ENCODE results near the gene TIMM13.
A peak's percentile ranks its signal among the peaks of the same experiment; 100 is the strongest.
"Not testable (repeated sequence)": the region's sequence is repeated elsewhere in the genome, so short reads cannot be mapped to it uniquely, and the experiment has no call there.

TIMM13 gene

DNA sequence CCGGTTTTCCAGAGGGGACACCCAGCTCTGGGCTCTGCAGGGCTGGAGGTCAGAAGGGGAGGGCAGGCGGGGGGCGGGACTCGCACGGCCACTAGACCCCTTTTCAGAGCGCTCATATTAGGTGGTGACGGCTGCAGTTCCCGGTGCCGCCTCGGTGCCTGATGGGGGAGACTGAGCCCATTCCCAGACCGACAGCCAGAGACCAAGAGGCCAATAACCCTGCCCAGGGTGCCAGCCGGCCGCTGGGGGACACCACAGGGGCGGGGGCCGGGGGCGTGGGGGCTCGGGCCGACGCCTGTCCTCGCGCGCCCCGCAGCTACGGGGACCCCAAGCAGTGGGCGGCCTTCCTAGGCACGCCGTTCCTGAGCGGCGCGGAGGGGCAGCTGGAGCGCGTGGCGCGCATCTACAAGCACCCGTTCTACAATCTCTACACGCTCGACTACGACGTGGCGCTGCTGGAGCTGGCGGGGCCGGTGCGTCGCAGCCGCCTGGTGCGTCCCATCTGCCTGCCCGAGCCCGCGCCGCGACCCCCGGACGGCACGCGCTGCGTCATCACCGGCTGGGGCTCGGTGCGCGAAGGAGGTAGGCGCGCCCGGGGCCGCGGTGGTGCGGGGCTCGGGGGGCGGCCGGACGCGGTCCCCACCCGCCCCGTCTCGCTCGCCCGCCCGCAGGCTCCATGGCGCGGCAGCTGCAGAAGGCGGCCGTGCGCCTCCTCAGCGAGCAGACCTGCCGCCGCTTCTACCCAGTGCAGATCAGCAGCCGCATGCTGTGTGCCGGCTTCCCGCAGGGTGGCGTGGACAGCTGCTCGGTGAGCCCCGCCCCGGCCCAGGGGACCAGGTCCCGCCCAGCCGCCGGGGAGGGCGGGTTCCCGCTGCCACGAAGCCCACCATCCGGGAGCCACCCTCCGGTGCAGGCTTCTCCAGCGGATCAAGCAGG lies 2.4 kb downstream of the TIMM13 start:
- peak overlapping the region; percentile 89 for H3K4me3 ChIP-seq (ENCODE audit: low read depth, low read length)
- H3K9ac ChIP-seq (ENCODE audit: low read depth, low read length): no peak overlapping the region
- H3K36me3 ChIP-seq (ENCODE audit: control insufficient read depth, insufficient read depth, low read length): peaks cover 9% of the 10 kb centered on the region

DNA sequence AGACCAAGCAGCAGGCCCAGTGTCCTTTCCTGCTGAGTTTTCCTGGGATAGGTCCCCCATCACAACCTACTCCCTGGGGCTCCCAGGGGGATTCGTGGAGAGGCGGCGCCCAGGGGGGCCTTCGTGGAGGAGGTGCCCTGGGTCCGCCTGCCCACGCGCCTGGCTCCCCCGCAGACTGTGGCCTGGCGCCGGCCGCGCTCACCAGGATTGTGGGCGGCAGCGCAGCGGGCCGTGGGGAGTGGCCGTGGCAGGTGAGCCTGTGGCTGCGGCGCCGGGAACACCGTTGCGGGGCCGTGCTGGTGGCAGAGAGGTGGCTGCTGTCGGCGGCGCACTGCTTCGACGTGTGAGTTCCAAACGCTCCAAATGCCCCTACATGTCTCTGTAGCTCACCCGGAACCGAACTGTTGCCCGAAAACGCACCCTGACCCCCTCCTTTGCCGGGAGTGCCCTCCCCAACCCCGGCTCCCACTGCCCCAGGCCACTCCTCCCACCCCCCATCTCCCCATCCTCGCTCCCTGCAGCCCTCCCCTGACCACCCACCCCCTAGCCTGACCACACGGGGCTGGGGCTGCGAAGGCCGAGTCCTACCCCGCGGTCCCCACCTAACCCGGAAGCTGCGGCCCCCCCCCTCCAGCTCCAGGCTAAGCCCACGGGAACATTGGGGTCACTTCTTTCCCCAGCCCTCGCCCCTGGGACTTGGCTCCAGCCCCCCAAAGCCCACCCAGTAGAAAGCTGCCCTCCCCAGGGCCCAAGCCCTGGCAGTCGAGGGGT lies 3.3 kb downstream of the TIMM13 start:
- Histone ChIP-seq H3K9ac (ENCODE audit: low read depth, low read length) (no peak overlapping the region), H3K36me3 (ENCODE audit: control insufficient read depth, insufficient read depth, low read length) (peaks cover 6% of the 10 kb centered on the region), H3K9me3 (ENCODE audit: control insufficient read depth, insufficient read depth, low read length) (no peaks in the 10 kb centered on the region), H3K27me3 (ENCODE audit: control insufficient read depth, insufficient read depth, low read length) (no peaks in the 10 kb centered on the region), H3K4me1 (ENCODE audit: control insufficient read depth, insufficient read depth, low read length) (peaks cover 8% of the 10 kb centered on the region), H3K4me3 (ENCODE audit: low read depth, low read length) (peak overlapping the region; percentile 89)

More for the DNA sequence above, 2.4 kb downstream of the TIMM13 start:
- Histone ChIP-seq H3K9me3 (ENCODE audit: control insufficient read depth, insufficient read depth, low read length) (no peaks in the 10 kb centered on the region), H3K4me1 (ENCODE audit: control insufficient read depth, insufficient read depth, low read length) (peaks cover 8% of the 10 kb centered on the region), H3K27me3 (ENCODE audit: control insufficient read depth, insufficient read depth, low read length) (no peaks in the 10 kb centered on the region)

DNA sequence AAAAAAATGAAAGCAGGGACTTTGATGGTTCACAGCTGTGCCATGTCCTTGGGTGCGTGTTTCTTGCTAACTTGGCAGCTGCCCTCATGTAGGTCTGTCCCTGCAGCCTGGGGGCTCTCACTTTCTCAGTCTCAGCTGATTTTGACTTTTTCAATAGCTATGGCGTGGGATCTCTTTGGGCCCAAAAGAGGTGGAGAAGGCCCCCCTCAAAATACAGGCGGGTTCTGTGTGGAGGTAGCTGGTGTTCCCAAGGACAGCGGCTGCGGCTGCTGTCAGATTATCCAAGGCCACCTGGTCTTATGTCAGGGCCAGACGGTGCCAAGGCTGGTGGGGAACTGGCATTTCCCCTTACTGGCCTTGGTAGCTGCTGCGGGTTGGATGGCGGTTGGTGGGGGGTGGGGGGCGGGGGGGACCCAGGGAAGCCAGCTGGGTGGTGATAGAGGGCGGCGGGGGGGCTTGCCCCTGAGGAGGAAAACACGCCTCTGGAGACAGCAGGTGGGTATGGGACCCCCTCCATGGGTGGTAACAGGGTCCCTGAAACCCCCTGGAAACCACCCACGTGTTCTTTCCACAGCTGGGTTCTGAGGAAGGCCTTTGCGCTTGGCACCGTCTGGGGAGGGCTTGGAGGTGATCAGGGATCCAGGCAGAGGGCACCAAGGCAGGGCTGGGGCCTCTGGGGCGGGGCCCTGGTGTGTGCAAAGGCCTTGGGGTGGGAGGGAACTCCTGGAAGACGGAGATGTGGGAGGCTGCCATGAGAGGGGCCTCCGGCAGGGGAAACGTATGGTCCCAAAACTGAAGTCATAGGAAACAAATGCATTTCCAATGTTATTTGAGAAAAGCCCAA lies 4.1 kb downstream of the TIMM13 start:
- no peak overlapping the region for H3K4me3 ChIP-seq (ENCODE audit: low read depth, low read length)
- no peaks in the 10 kb centered on the region for H3K9me3 ChIP-seq (ENCODE audit: control insufficient read depth, insufficient read depth, low read length)
- H3K36me3 ChIP-seq (ENCODE audit: control insufficient read depth, insufficient read depth, low read length): peaks cover 6% of the 10 kb centered on the region
- H3K27me3 ChIP-seq (ENCODE audit: control insufficient read depth, insufficient read depth, low read length): no peaks in the 10 kb centered on the region
- no peak overlapping the region for H3K9ac ChIP-seq (ENCODE audit: low read depth, low read length)
- H3K4me1 ChIP-seq (ENCODE audit: control insufficient read depth, insufficient read depth, low read length): peaks cover 5% of the 10 kb centered on the region

DNA sequence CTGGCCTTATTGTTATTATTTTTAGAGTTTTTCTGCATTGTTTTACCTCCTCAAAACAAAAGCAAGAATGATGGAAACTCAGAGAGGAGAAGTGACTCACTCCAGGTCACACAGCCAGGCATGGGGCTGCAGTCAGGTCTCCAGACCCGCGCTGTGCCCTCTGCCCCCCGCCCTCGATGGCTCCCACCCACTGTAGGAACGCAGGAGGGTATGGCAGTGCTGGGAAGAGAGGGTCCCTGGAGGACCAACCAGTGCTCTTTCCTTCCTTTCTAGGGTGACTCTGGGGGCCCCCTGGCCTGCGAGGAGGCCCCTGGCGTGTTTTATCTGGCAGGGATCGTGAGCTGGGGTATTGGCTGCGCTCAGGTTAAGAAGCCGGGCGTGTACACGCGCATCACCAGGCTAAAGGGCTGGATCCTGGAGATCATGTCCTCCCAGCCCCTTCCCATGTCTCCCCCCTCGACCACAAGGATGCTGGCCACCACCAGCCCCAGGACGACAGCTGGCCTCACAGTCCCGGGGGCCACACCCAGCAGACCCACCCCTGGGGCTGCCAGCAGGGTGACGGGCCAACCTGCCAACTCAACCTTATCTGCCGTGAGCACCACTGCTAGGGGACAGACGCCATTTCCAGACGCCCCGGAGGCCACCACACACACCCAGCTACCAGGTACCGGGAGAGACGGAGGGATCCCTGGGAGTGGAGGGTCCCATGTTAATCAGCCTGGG lies 5.6 kb downstream of the TIMM13 start:
- H3K27me3 ChIP-seq (ENCODE audit: control insufficient read depth, insufficient read depth, low read length): no peaks in the 10 kb centered on the region
- no peak overlapping the region for H3K4me3 ChIP-seq (ENCODE audit: low read depth, low read length)
- H3K4me1 ChIP-seq (ENCODE audit: control insufficient read depth, insufficient read depth, low read length): peaks cover 4% of the 10 kb centered on the region
- peaks cover 6% of the 10 kb centered on the region for H3K36me3 ChIP-seq (ENCODE audit: control insufficient read depth, insufficient read depth, low read length)
- H3K9me3 ChIP-seq (ENCODE audit: control insufficient read depth, insufficient read depth, low read length): no peaks in the 10 kb centered on the region
- no peak overlapping the region for H3K9ac ChIP-seq (ENCODE audit: low read depth, low read length)

DNA sequence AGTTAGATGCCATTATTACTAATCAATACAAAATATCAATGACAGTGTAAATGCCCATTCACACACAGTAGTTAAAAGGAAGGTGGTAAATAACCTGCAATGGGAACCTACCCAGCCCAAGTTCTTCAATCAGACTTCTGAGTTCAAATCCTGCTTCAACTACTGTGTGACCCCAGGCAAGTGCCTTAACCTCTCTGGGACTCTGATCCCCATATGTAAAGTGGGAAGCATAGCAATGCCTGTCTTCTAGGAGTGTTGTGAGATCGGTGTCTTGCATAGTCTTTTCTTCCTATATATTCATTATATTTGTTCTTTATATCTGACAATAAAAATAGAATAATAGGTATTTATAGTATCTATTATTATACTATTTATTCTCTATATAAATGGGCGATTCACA lies 6.9 kb downstream of the TIMM13 start:
- Histone ChIP-seq H3K4me3 (ENCODE audit: low read depth, low read length) (no peak overlapping the region), H3K9me3 (ENCODE audit: control insufficient read depth, insufficient read depth, low read length) (no peaks in the 10 kb centered on the region), H3K9ac (ENCODE audit: low read depth, low read length) (no peak overlapping the region), H3K27me3 (ENCODE audit: control insufficient read depth, insufficient read depth, low read length) (no peaks in the 10 kb centered on the region), H3K4me1 (ENCODE audit: control insufficient read depth, insufficient read depth, low read length) (no peaks in the 10 kb centered on the region), H3K36me3 (ENCODE audit: control insufficient read depth, insufficient read depth, low read length) (peaks cover 2% of the 10 kb centered on the region)

DNA sequence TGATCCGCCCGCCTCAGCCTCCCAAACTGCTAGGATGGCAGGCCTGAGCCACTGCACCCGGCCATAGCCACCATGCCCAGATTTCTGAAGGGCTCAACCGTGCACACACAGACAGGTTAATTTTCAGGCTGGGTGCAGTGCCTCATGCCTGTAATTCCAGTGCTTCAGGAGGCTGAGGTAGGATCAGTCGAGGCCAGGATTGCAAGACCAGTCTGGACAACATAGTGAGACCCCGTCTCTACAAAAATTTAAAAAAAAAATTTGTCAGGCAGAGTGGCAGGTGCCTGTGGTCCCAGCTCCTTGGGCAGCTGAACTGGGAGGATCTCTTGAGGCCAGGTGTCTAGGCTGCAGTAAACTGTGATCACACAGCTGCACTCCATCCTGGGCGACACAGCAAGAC lies 7.6 kb downstream of the TIMM13 start:
- H3K27me3 ChIP-seq (ENCODE audit: control insufficient read depth, insufficient read depth, low read length): no peaks in the 10 kb centered on the region
- no peaks in the 10 kb centered on the region for H3K4me1 ChIP-seq (ENCODE audit: control insufficient read depth, insufficient read depth, low read length)
- H3K36me3 ChIP-seq (ENCODE audit: control insufficient read depth, insufficient read depth, low read length): peaks cover 2% of the 10 kb centered on the region
- H3K4me3 ChIP-seq (ENCODE audit: low read depth, low read length): no peak overlapping the region
- no peaks in the 10 kb centered on the region for H3K9me3 ChIP-seq (ENCODE audit: control insufficient read depth, insufficient read depth, low read length)
- H3K9ac ChIP-seq (ENCODE audit: low read depth, low read length): no peak overlapping the region

DNA sequence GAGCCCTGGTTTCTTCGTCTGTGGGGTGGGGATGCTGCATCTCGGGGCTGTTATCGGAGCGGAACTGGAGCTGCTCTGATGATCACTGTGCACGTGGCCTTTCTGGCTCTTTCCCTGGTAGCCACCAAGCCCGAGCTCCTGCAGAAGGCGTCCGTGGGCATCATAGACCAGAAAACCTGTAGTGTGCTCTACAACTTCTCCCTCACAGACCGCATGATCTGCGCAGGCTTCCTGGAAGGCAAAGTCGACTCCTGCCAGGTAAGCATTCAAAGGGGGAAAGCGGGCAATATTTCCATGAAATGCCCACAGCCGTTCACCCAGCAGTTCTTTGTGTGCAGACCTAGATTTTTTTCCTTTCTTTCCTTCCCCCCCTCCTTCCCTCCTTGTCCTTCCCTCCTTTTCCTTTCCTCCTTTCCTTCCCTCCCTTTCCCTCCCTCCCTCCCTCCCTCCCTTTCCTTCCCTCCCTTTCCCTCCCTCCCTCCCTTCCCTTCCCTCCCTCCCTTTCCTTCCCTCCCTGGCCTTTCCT lies 9.4 kb downstream of the TIMM13 start:
- peaks cover 2% of the 10 kb centered on the region for H3K36me3 ChIP-seq (ENCODE audit: control insufficient read depth, insufficient read depth, low read length)
- no peak overlapping the region for H3K4me3 ChIP-seq (ENCODE audit: low read depth, low read length)
- H3K9me3 ChIP-seq (ENCODE audit: control insufficient read depth, insufficient read depth, low read length): no peaks in the 10 kb centered on the region
- no peak overlapping the region for H3K9ac ChIP-seq (ENCODE audit: low read depth, low read length)
- no peaks in the 10 kb centered on the region for H3K27me3 ChIP-seq (ENCODE audit: control insufficient read depth, insufficient read depth, low read length)
- no peaks in the 10 kb centered on the region for H3K4me1 ChIP-seq (ENCODE audit: control insufficient read depth, insufficient read depth, low read length)

DNA sequence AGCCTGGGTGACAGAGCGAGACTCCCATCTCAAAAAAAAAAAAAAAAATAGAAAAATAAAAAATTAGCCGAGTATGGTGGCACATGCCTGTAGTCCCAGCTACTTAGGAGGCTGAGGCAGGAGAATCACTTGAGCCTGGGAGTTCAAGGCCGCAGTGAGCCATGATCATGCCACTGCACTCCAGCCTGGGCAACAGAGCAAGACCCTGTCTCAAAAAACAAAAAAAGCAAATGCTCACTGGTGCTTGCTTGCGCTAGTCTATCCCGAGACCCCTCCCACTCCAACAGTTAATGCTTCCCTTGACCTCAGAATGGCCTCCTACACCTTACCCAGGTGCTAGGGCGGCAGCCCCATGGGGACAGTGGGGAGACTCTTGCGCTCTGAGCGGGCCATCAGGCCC lies 9.9 kb downstream of the TIMM13 start:
- not testable (repeated sequence) for H3K4me3 ChIP-seq (ENCODE audit: low read depth, low read length); H3K36me3 ChIP-seq (ENCODE audit: control insufficient read depth, insufficient read depth, low read length); H3K9ac ChIP-seq (ENCODE audit: low read depth, low read length); H3K9me3 ChIP-seq (ENCODE audit: control insufficient read depth, insufficient read depth, low read length); H3K4me1 ChIP-seq (ENCODE audit: control insufficient read depth, insufficient read depth, low read length); H3K27me3 ChIP-seq (ENCODE audit: control insufficient read depth, insufficient read depth, low read length)

DNA sequence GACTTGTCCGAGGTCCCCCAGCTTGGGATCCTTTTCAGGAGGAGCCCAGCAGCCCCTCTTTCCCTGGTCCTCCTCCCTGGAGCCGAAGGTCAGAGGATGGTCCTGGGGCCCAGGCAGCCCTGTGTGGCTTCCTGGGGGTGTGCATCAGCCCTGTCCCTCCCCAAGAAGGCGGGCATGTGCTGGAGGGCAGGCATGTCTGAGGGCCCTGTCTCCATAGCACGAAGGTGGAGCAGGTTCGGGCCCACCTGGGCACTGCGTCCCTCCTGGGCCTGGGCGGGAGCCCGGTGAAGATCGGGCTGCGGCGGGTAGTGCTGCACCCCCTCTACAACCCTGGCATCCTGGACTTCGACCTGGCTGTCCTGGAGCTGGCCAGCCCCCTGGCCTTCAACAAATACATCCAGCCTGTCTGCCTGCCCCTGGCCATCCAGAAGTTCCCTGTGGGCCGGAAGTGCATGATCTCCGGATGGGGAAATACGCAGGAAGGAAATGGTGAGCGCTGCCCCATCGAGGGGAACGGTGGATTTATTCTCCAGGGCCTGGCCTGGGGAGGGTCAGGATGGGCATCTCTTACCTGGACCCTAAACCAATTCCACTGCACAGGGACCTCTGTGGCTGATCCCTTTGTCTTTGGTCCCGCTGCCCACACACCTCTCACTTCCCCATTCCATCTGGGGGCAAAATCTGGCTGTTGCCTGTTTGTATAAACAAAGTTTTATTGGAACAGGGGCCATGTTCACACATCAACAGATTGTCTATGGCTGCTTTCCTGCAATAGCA lies 10.9 kb downstream of the TIMM13 start:
- no peaks in the 10 kb centered on the region for H3K27me3 ChIP-seq (ENCODE audit: control insufficient read depth, insufficient read depth, low read length)
- no peaks in the 10 kb centered on the region for H3K4me1 ChIP-seq (ENCODE audit: control insufficient read depth, insufficient read depth, low read length)
- no peak overlapping the region for H3K4me3 ChIP-seq (ENCODE audit: low read depth, low read length)
- no peak overlapping the region for H3K9ac ChIP-seq (ENCODE audit: low read depth, low read length)
- no peaks in the 10 kb centered on the region for H3K9me3 ChIP-seq (ENCODE audit: control insufficient read depth, insufficient read depth, low read length)
- H3K36me3 ChIP-seq (ENCODE audit: control insufficient read depth, insufficient read depth, low read length): peaks cover 2% of the 10 kb centered on the region

DNA sequence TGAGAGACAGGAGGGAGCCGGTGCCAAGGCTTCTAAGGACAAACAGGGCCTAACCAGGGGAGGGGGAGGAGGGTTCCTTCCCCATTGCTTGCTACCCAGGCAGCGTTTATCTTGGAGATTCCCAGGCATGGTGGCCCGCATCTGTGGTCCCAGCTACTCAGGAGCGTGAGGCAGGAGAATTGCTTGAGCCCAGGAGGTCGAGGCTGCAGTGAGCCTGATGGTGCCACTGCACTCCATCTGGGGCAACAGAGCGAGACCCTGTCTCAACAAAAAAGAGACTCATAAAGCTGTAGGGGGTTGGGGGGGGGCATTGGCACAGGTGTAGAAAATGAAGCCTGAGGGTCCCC lies 11.4 kb downstream of the TIMM13 start:
- no peak overlapping the region for H3K9ac ChIP-seq (ENCODE audit: low read depth, low read length)
- H3K36me3 ChIP-seq (ENCODE audit: control insufficient read depth, insufficient read depth, low read length): peaks cover 2% of the 10 kb centered on the region
- no peaks in the 10 kb centered on the region for H3K4me1 ChIP-seq (ENCODE audit: control insufficient read depth, insufficient read depth, low read length)
- no peaks in the 10 kb centered on the region for H3K9me3 ChIP-seq (ENCODE audit: control insufficient read depth, insufficient read depth, low read length)
- no peak overlapping the region for H3K4me3 ChIP-seq (ENCODE audit: low read depth, low read length)
- no peaks in the 10 kb centered on the region for H3K27me3 ChIP-seq (ENCODE audit: control insufficient read depth, insufficient read depth, low read length)
